GM19455 (cell line): ENCODE results near the gene COL18A1.
"Not testable (repeated sequence)": the region's sequence is repeated elsewhere in the genome, so short reads cannot be mapped to it uniquely, and the experiment has no call there.

Experiments used
- ATAC-seq: cut with Tn5 transposase; IDR thresholded peaks from one replicate; pipeline ENCODE4 v1.9.1; 2021; ENCODE audit not compliant: unreplicated experiment

COL18A1 gene

GRCh38 chr21:45488931-45489721 is 84.2 kb downstream of the COL18A1 start:
- no peak for ATAC-seq

- no peak for ATAC-seq
Observed at GRCh38 chr21:45489722-45489982, 84.7 kb downstream of the COL18A1 start.

GRCh38 chr21:45490049-45490731 is 85.2 kb downstream of the COL18A1 start:
- no peak for ATAC-seq

- ATAC-seq, result no peak
Observed at GRCh38 chr21:45491056-45491455, 86.1 kb downstream of the COL18A1 start.

- ATAC-seq, result no peak
Observed at GRCh38 chr21:45491623-45492022, 86.7 kb downstream of the COL18A1 start.

GRCh38 chr21:45492765-45493164 is 87.8 kb downstream of the COL18A1 start:
- no peak for ATAC-seq

GRCh38 chr21:45493401-45494001 is 88.5 kb downstream of the COL18A1 start:
- no peak for ATAC-seq

- no peak for ATAC-seq
Observed at GRCh38 chr21:45494135-45494850, 89.3 kb downstream of the COL18A1 start.

- no peak for ATAC-seq
Observed at GRCh38 chr21:45494851-45495680, 90.1 kb downstream of the COL18A1 start.

GRCh38 chr21:45496151-45496967 is 91.4 kb downstream of the COL18A1 start:
- no peak for ATAC-seq

GRCh38 chr21:45496968-45497845 is 92.2 kb downstream of the COL18A1 start:
- no peak for ATAC-seq

- no peak for ATAC-seq
Observed at GRCh38 chr21:45497846-45498645, 93.1 kb downstream of the COL18A1 start.

- ATAC-seq, result no peak
Observed at GRCh38 chr21:45498646-45499000, 93.7 kb downstream of the COL18A1 start.

- ATAC-seq, result no peak
Observed at GRCh38 chr21:45499201-45499750, 94.3 kb downstream of the COL18A1 start.

GRCh38 chr21:45499970-45500577 is 95.1 kb downstream of the COL18A1 start:
- ATAC-seq, result no peak

GRCh38 chr21:45501081-45502005 is 96.4 kb downstream of the COL18A1 start:
- not testable (repeated sequence) for ATAC-seq

GRCh38 chr21:45502006-45502345 is 97.0 kb downstream of the COL18A1 start:
- no peak for ATAC-seq
